Muscle of arm (tissue), 14 donors: ENCODE measurements around the gene ARL6. TPM values are rescaled to one million over a fixed set of nuclear protein-coding genes. Genes with fewer than 3 reads are reported as not detected.
A peak's percentile ranks its signal among the peaks of the same experiment; 100 is the strongest.

ENCODE experiments used
- DNase-seq: peaks from one replicate; pipeline ENCODE4 v3.0.0-alpha.2; 2013
- long read RNA-seq, 11 donors: transcript quantifications; one replicate each; lab custom pipeline, GENCODE V29; 2026
- polyA plus RNA-seq, 12 donors: library from polyadenylated mRNA; unstranded; fragments of 120-200 nt; gene quantifications; one replicate each; pipeline ENCODE4 v1.2.1, GENCODE V29; 2013; ENCODE audit not compliant: insufficient read length in 12 of 12

Gene ARL6
- 10 to 100 TPM in 1 of 12 donors, 1 to 10 TPM in 10, not detected in 1; 6.0 to 14.2 (median 7.2) TPM for polyA plus RNA-seq
- long read RNA-seq, donor 1, full-length matches to known transcripts: 1 of 1 reads
- long read RNA-seq, donor 1, partial matches to known transcripts: 0 of 1 reads
- long read RNA-seq, donor 1, other reads (novel, unspliced or antisense): 0 of 1 reads
- long read RNA-seq, donor 2, full-length matches to known transcripts: 4 of 4 reads
- long read RNA-seq, donor 2, partial matches to known transcripts: 0 of 4 reads
- long read RNA-seq, donor 2, other reads (novel, unspliced or antisense): 0 of 4 reads
- long read RNA-seq, donor 3, full-length matches to known transcripts: 1 of 1 reads
- long read RNA-seq, donor 3, partial matches to known transcripts: 0 of 1 reads
- long read RNA-seq, donor 3, other reads (novel, unspliced or antisense): 0 of 1 reads
- long read RNA-seq, donor 4, full-length matches to known transcripts: 2 of 2 reads
- long read RNA-seq, donor 4, partial matches to known transcripts: 0 of 2 reads
- long read RNA-seq, donor 4, other reads (novel, unspliced or antisense): 0 of 2 reads
- long read RNA-seq, donor 5, full-length matches to known transcripts: 3 of 3 reads
- long read RNA-seq, donor 5, partial matches to known transcripts: 0 of 3 reads
- long read RNA-seq, donor 5, other reads (novel, unspliced or antisense): 0 of 3 reads
- long read RNA-seq, donor 6, full-length matches to known transcripts: 1 of 1 reads
- long read RNA-seq, donor 6, partial matches to known transcripts: 0 of 1 reads
- long read RNA-seq, donor 6, other reads (novel, unspliced or antisense): 0 of 1 reads
- long read RNA-seq, donor 7: 0 reads
- long read RNA-seq, donor 8, full-length matches to known transcripts: 1 of 1 reads
- long read RNA-seq, donor 8, partial matches to known transcripts: 0 of 1 reads
- long read RNA-seq, donor 8, other reads (novel, unspliced or antisense): 0 of 1 reads
- long read RNA-seq, donor 9: 0 reads
- long read RNA-seq, donor 10, full-length matches to known transcripts: 1 of 1 reads
- long read RNA-seq, donor 10, partial matches to known transcripts: 0 of 1 reads
- long read RNA-seq, donor 10, other reads (novel, unspliced or antisense): 0 of 1 reads
- long read RNA-seq, donor 11, full-length matches to known transcripts: 1 of 1 reads
- long read RNA-seq, donor 11, partial matches to known transcripts: 0 of 1 reads
- long read RNA-seq, donor 11, other reads (novel, unspliced or antisense): 0 of 1 reads

- DNase-seq: peak; percentile 93
Measured at GRCh38 chr3:97764407-97765238, at the start of gene ARL6. Gene ARL6, plus strand, starts transcription at chr3:97764758. Its CDS starts 3,350 bp downstream, at chr3:97768108.

GRCh38 chr3:97719156-97719821, 45.3 kb upstream of the ARL6 start:
- peak; percentile 80 for DNase-seq

- no peak for DNase-seq
Measured at GRCh38 chr3:97720417-97720816, 44.1 kb upstream of the ARL6 start.

- DNase-seq: no peak
Measured at GRCh38 chr3:97721446-97721845, 43.1 kb upstream of the ARL6 start.

GRCh38 chr3:97736928-97737327, 27.6 kb upstream of the ARL6 start:
- DNase-seq: no peak

- DNase-seq: no peak
Measured at GRCh38 chr3:97738761-97739160, 25.8 kb upstream of the ARL6 start.

GRCh38 chr3:97742036-97742435, 22.5 kb upstream of the ARL6 start:
- DNase-seq: no peak

GRCh38 chr3:97744289-97744688, 20.3 kb upstream of the ARL6 start:
- no peak for DNase-seq

GRCh38 chr3:97763586-97764406, 762 bp upstream of the ARL6 start:
- DNase-seq: no peak

- DNase-seq: no peak
Measured at GRCh38 chr3:97765336-97765735, 778 bp downstream of the ARL6 start.

- DNase-seq: no peak
Measured at GRCh38 chr3:97772926-97773325, 8.4 kb downstream of the ARL6 start.

GRCh38 chr3:97778152-97778551, 13.6 kb downstream of the ARL6 start:
- DNase-seq: no peak

- DNase-seq: peak; percentile 67
Measured at GRCh38 chr3:97793420-97794019, 29.0 kb downstream of the ARL6 start.

GRCh38 chr3:97795951-97796350, 31.4 kb downstream of the ARL6 start:
- no peak for DNase-seq

GRCh38 chr3:97804471-97804870, 39.9 kb downstream of the ARL6 start:
- DNase-seq: no peak

GRCh38 chr3:97810779-97811390, 46.3 kb downstream of the ARL6 start:
- no peak for DNase-seq

GRCh38 chr3:97815149-97815917, 50.8 kb downstream of the ARL6 start:
- DNase-seq: no peak

GRCh38 chr3:97816811-97817210, 52.3 kb downstream of the ARL6 start:
- DNase-seq: no peak
